GM10266 (cell line): ENCODE measurements around the gene TSACC.

Experiments
- DNase-seq: peaks from one replicate; pipeline ENCODE4 v3.0.0; 2012; ENCODE audit errors: extremely low spot score
- CTCF ChIP-seq: IDR thresholded peaks from 2 replicates; pipeline ENCODE4 v1.5.1; 2012; ENCODE audit warnings: mild to moderate bottlenecking, low read depth; ENCODE audit not compliant: control insufficient read depth, insufficient read depth; ENCODE audit errors: missing control alignments

Gene TSACC

DNA sequence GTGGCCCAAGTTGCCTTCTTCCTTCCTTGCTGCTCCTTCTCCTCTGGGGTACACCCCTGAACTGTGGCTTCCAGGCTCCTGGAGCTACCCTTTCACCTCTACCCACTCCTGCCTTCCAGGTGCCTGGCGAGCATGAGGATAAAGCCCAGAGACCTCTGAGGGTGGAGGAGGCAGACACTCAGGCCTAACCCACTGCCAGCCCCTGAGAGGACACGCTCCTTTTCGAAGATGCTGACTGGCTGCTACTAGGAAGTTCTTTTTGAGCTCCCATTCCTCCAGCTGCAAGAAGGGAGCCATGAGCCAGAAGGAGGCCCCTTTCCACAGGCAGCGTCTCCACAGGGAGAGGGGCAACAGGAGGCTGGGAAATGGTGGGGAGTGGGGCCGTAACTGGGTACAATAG lies 46.3 kb downstream of the TSACC start:
- no peak for TF ChIP-seq CTCF
- DNase-seq, result no peak

- peak; percentile 86 for DNase-seq
- peak; percentile 77 for TF ChIP-seq CTCF
These were observed 47.3 kb downstream of the TSACC start for GRCh38 chr1:156385534-156386031.

DNA sequence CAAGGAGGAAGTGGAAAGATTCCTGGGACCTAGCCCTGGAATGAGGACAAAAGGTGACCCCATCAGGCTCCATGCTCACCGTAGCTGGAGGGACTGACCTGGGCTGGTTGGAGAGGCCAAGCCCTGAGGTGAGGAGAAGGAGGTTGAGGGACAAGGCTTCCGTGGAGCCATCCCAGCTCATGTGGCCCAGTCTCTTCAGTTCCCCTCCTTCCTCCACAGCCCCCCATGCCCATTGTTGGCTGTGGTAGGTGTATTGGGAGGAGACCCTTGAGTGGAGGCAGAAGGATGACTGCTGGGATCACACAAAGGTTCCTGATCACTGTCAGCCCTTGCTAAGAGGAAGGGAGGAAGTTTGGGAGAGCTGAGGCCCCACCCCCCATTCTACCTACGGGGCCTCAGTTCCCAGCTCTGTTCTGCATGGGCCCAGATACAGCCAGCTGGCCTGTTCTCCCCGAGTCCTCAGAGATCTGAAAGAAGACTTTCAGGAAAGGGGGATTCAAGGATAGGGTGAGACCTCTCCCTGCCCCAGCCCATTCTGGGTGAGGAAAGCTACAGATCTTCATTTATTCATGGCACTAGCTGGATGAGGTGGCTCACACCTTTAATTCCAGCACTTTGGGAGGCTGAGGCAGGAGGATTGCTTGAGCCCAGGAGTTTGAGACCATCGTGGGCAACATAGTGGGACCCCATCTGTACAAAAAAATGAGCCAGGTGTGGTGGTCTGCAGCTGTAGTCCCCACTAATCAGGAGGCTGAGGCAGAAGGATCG lies 48.0 kb downstream of the TSACC start:
- no peak for DNase-seq
- TF ChIP-seq CTCF, result no peak

GRCh38 chr1:156386949-156387869 lies 48.9 kb downstream of the TSACC start:
- DNase-seq, result no peak
- TF ChIP-seq CTCF, result no peak

DNA sequence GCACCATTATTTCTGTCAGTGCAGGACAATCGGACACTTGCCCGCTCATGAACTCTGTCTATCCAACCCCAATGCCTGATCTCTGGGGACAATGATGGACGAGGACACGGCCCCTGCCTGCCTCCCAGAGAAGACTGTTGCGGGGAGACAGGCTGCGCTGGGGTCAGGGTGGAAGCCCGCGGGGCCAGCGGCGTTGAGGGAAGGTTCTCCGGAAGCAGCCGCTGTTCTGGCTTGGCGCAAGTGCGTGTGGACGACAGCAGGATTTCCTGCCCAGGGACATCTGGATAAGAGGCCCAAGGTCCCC lies 49.5 kb downstream of the TSACC start:
- no peak for DNase-seq
- no peak for TF ChIP-seq CTCF

GRCh38 chr1:156388174-156389137 lies 50.1 kb downstream of the TSACC start:
- no peak for TF ChIP-seq CTCF
- DNase-seq, result no peak
